HUES64 (cell line): ENCODE measurements around the gene FANCC.
A peak's percentile ranks its signal among the peaks of the same experiment; 100 is the strongest.

Source experiments
- H3K27ac ChIP-seq: 2 replicates; pipeline ENCODE4 v1.7.0; 2013; ENCODE audit warnings: low read depth, low read length, inconsistent platforms
- H3K27me3 ChIP-seq: 2 replicates; pipeline ENCODE4 v1.6.1; 2013; ENCODE audit warnings: mild to moderate bottlenecking, low read length; ENCODE audit not compliant: insufficient read depth
- H3K36me3 ChIP-seq: 2 replicates; pipeline ENCODE4 v1.6.1; 2013; ENCODE audit warnings: mild to moderate bottlenecking, low read length; ENCODE audit not compliant: insufficient read depth
- H3K4me1 ChIP-seq: 2 replicates; pipeline ENCODE4 v1.6.1; 2013; ENCODE audit warnings: mild to moderate bottlenecking, low read length, moderate library complexity; ENCODE audit not compliant: insufficient read depth
- H3K4me3 ChIP-seq: 2 replicates; pipeline ENCODE4 v1.5.1; 2013; ENCODE audit warnings: mild to moderate bottlenecking, low read length, moderate library complexity
- H3K9ac ChIP-seq: 2 replicates; pipeline ENCODE4 v1.6.1; 2013; ENCODE audit warnings: mild to moderate bottlenecking, low read depth, low read length
- H3K9me3 ChIP-seq: 2 replicates; pipeline ENCODE4 v1.6.1; 2013; ENCODE audit warnings: low read depth, low read length; ENCODE audit not compliant: insufficient read depth
- WGBS: fragments of 150-250, 120-280 bp; methylation state at CpG from one replicate; pipeline ENCODE4 v1.1.7; 2013; ENCODE audit warnings: missing lambda C conversion rate; 5-methylcytosine and 5-hydroxymethylcytosine counted together

Gene FANCC

GRCh38 chr9:95171596-95171995, 145.9 kb downstream of the FANCC start:
- 86% methylated on average over 1 of the region's 1 CpG for WGBS
- no peak overlapping the region for H3K27ac ChIP-seq
- no peaks in the 10 kb centered on the region for H3K27me3 ChIP-seq
- no peaks in the 10 kb centered on the region for H3K36me3 ChIP-seq
- H3K9me3 ChIP-seq = no peaks in the 10 kb centered on the region
- no peak overlapping the region for H3K4me3 ChIP-seq
- peaks cover 20% of the 10 kb centered on the region for H3K4me1 ChIP-seq
- H3K9ac ChIP-seq = no peak overlapping the region

GRCh38 chr9:95171001-95171400, 146.5 kb downstream of the FANCC start:
- Histone ChIP-seq H3K9ac (no peak overlapping the region), H3K9me3 (no peaks in the 10 kb centered on the region), H3K36me3 (no peaks in the 10 kb centered on the region), H3K4me1 (peaks cover 20% of the 10 kb centered on the region), H3K4me3 (no peak overlapping the region), H3K27me3 (no peaks in the 10 kb centered on the region), H3K27ac (no peak overlapping the region)
- 57% methylated on average over 2 of the region's 4 CpGs for WGBS

DNA sequence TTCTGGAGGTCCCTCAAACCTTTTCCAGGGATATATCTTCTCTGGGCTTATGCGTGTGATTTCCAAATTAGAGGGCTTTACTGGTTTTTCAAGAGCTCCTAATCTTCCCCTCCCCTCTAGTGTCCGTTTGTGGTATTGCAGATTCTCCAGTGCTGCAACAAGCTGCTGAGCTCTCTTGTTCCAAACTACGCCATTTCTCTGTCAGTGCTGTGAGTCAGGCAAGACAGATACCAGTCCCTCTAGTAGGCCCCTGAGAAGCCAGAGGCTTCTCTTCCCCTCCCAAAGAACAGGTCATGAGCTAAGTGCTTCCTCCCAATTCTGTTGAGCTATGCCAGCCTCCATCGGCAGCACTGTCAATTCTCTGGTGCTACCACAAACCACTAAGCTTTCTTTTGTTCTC, 149.5 kb downstream of the FANCC start:
- no peak overlapping the region for H3K9ac ChIP-seq
- H3K9me3 ChIP-seq = no peaks in the 10 kb centered on the region
- H3K4me1 ChIP-seq = peaks cover 20% of the 10 kb centered on the region
- 47% methylated on average over 4 of the region's 4 CpGs for WGBS
- no peaks in the 10 kb centered on the region for H3K36me3 ChIP-seq
- H3K4me3 ChIP-seq = no peak overlapping the region
- H3K27ac ChIP-seq = peak overlapping the region; percentile 12; the same call in 1 of the 2 replicates
- H3K27me3 ChIP-seq = no peaks in the 10 kb centered on the region

- H3K4me1 ChIP-seq = peaks cover 5% of the 10 kb centered on the region; the same call in 1 of the 2 replicates
- H3K9ac ChIP-seq = no peak overlapping the region
- no peaks in the 10 kb centered on the region for H3K27me3 ChIP-seq
- no peak overlapping the region for H3K27ac ChIP-seq
- no peaks in the 10 kb centered on the region for H3K36me3 ChIP-seq
- H3K9me3 ChIP-seq = no peaks in the 10 kb centered on the region
- no peak overlapping the region for H3K4me3 ChIP-seq
- no CpG with 5 or more reads among the region's 1 CpG for WGBS
These were observed 152.5 kb downstream of the FANCC start for GRCh38 chr9:95165004-95165403.

DNA sequence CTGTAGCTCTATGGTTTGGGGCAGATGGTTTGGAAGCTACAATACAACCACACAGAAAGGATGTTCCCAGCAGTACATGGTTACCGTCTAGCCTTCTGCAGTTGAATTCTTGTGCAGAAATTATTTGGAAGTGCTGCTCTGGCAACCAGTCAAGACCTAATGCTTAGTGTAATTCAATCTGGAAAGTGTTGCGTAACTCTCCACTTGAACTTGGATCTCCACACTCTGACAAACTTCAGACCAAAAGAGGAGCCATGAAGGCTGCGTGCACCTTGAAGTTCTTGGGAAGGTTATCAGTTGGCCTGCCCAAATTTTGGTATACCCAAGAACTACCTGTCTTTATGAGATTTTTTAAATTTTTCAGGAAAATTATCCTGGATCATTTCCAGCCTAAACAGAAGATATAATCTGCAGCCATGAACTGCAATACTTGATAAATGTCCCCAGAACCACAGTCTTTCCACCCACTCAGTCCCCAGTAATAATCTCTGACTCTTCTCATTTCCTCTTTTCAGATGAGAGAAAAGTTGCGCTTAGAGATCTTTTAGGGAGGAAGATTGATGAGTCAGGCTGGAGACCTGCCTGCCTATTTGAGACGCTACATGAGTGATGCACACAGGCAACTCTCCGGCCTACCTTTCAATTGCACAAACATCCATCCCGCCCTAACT, 159.9 kb downstream of the FANCC start:
- Histone ChIP-seq H3K4me1 (no peaks in the 10 kb centered on the region), H3K9ac (no peak overlapping the region), H3K9me3 (no peaks in the 10 kb centered on the region), H3K27me3 (no peaks in the 10 kb centered on the region), H3K36me3 (no peaks in the 10 kb centered on the region), H3K27ac (no peak overlapping the region), H3K4me3 (no peak overlapping the region)
- 95% methylated on average over 7 of the region's 7 CpGs for WGBS

- 100% methylated on average over 1 of the region's 2 CpGs for WGBS
- Histone ChIP-seq H3K4me3 (no peak overlapping the region), H3K9ac (no peak overlapping the region)
These were observed 161.4 kb downstream of the FANCC start for GRCh38 chr9:95156074-95156473.

GRCh38 chr9:95155220-95155619, 162.3 kb downstream of the FANCC start:
- no peaks in the 10 kb centered on the region for H3K36me3 ChIP-seq

More at GRCh38 chr9:95156074-95156473, 161.4 kb downstream of the FANCC start:
- Histone ChIP-seq H3K27me3 (no peaks in the 10 kb centered on the region), H3K9me3 (no peaks in the 10 kb centered on the region), H3K27ac (no peak overlapping the region), H3K36me3 (no peaks in the 10 kb centered on the region), H3K4me1 (no peaks in the 10 kb centered on the region)

DNA sequence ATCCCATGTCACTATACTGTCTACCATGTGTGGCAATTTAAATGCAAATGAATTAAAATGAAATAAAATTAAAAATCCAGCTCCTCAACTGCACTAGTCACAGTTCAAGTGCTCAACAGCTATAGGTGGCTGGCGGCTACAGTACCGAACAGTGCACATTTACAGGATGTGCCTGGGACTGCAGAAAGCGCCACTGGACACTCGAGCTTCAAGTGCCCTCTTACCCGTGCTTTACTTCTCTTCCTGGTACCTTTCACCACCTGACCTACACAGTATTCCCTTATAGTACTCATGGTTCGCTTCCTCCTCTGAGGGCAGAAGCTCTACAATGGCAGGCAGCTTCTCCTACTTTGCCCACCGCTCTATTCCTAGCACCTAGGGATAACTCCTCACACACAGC, 166.6 kb downstream of the FANCC start:
- no peak overlapping the region for H3K4me3 ChIP-seq
- no peaks in the 10 kb centered on the region for H3K36me3 ChIP-seq
- H3K27me3 ChIP-seq = no peaks in the 10 kb centered on the region
- H3K27ac ChIP-seq = no peak overlapping the region
- WGBS = 85% methylated on average over 7 of the region's 7 CpGs
- no peaks in the 10 kb centered on the region for H3K9me3 ChIP-seq
- H3K4me1 ChIP-seq = peaks cover 5% of the 10 kb centered on the region; the same call in 1 of the 2 replicates
- no peak overlapping the region for H3K9ac ChIP-seq

More at GRCh38 chr9:95155220-95155619, 162.3 kb downstream of the FANCC start:
- no peak overlapping the region for H3K27ac ChIP-seq
- no peaks in the 10 kb centered on the region for H3K4me1 ChIP-seq
- no peak overlapping the region for H3K4me3 ChIP-seq
- WGBS = no CpG with 5 or more reads among the region's 3 CpGs
- H3K9ac ChIP-seq = no peak overlapping the region
- H3K27me3 ChIP-seq = no peaks in the 10 kb centered on the region
- H3K9me3 ChIP-seq = no peaks in the 10 kb centered on the region

DNA sequence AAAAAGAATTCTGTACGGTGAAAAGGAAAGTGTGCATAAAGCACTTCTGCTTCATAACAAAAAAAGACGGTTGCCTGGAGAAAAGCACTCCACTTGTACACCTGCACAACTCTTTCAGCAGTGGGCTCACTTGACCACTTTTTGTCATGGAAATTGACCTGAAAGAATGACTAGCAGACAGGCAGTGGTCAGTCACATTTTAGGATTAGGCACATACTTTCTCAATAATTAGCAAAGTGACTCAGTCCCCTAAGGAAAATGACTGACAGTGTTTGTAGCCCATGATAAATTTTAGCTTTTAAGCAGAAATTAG, 169.3 kb downstream of the FANCC start:
- H3K4me1 ChIP-seq = peaks cover 15% of the 10 kb centered on the region
- no peaks in the 10 kb centered on the region for H3K27me3 ChIP-seq

GRCh38 chr9:95147452-95148207, 169.9 kb downstream of the FANCC start:
- Histone ChIP-seq H3K9me3 (no peaks in the 10 kb centered on the region), H3K4me3 (no peak overlapping the region), H3K4me1 (peaks cover 15% of the 10 kb centered on the region), H3K9ac (no peak overlapping the region), H3K36me3 (no peaks in the 10 kb centered on the region), H3K27me3 (no peaks in the 10 kb centered on the region), H3K27ac (no peak overlapping the region)
- 96% methylated on average over 7 of the region's 7 CpGs for WGBS

More for the DNA sequence above, 169.3 kb downstream of the FANCC start:
- Histone ChIP-seq H3K36me3 (no peaks in the 10 kb centered on the region), H3K9ac (no peak overlapping the region), H3K27ac (no peak overlapping the region), H3K9me3 (no peaks in the 10 kb centered on the region), H3K4me3 (no peak overlapping the region)
- 90% methylated on average over 2 of the region's 2 CpGs for WGBS

DNA sequence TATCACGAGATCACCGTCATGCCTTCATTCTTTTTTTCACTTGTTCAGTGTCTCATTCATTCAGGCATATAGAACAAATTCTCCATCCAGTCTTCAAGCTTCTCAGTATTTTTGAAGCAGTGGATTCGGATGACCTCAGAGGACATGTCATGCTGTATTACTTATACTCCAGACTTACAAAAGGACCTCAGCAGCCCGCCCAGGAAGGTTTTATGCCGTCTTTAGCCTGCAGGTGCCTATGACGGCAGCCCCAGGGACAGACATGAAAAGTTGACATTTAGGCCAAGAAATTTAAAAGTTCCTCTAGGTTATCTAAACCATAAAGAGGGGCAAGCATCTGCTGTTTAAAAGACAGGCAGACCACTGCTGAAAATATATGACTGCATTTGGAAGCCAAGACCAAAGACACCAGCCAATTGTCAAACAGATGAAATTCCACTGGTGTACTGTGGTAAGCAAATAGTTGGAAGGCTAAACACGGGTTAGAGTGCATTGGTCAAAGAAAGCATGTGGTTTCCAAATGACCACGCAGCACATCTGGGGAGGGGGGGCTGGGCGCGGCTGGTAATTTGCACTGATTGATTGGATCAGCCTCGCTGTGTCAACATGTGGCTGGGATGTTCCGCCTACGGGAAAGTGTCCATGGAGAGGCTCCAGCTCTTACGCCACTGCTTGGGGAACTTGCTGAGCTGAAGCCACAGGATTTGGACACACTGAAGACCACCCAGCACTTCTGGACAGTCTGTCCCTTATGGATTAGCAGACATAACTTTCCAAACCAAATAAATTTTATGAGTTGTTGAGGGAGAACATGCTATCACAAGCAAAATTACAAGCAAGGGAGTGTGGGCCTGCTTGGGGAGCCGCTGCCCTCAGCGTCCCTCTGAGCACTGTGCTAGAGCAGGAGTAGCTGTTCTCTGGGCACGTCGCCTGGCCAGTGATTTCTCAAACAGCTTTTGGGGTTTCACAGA, 173.6 kb downstream of the FANCC start:
- H3K4me1 ChIP-seq = peaks cover 15% of the 10 kb centered on the region
- no peaks in the 10 kb centered on the region for H3K36me3 ChIP-seq
- H3K27me3 ChIP-seq = no peaks in the 10 kb centered on the region
- no peak overlapping the region for H3K9ac ChIP-seq
- no peaks in the 10 kb centered on the region for H3K9me3 ChIP-seq
- no peak overlapping the region for H3K4me3 ChIP-seq
- WGBS = 95% methylated on average over 18 of the region's 18 CpGs
- no peak overlapping the region for H3K27ac ChIP-seq
